Nephron progenitor cell (in vitro differentiated cells): ENCODE measurements around the gene IMP3.

ENCODE experiments used
- DNase-seq: peaks from one replicate; pipeline ENCODE4 v3.0.0; 2021
- H3K27ac Mint-ChIP-seq: 2 replicates; pipeline ENCODE4 v1.8.0; 2021; ENCODE audit warnings: mild to moderate bottlenecking, moderate library complexity, mixed read lengths
- H3K27me3 Mint-ChIP-seq: 2 replicates; pipeline ENCODE4 v1.8.0; 2021; ENCODE audit warnings: mild to moderate bottlenecking, low read depth, mixed read lengths; ENCODE audit not compliant: poor library complexity
- H3K36me3 Mint-ChIP-seq: 2 replicates; pipeline ENCODE4 v1.8.0; 2021; ENCODE audit warnings: low read depth, mixed read lengths
- H3K4me1 Mint-ChIP-seq: 2 replicates; pipeline ENCODE4 v1.8.0; 2021; ENCODE audit warnings: mixed read lengths
- H3K4me3 Mint-ChIP-seq: 2 replicates; pipeline ENCODE4 v1.8.0; 2021; ENCODE audit warnings: mild to moderate bottlenecking, moderate library complexity, mixed read lengths
- H3K9me3 Mint-ChIP-seq: 2 replicates; pipeline ENCODE4 v1.8.0; 2021; ENCODE audit warnings: mild to moderate bottlenecking, moderate library complexity, mixed read lengths
- CTCF ChIP-seq: fragments of 200-600 bp; sonication (generic); IDR thresholded peaks from 2 replicates; pipeline ENCODE4 v1.5.0; 2021; ENCODE audit warnings: antibody characterized with exemption

Gene IMP3

DNA sequence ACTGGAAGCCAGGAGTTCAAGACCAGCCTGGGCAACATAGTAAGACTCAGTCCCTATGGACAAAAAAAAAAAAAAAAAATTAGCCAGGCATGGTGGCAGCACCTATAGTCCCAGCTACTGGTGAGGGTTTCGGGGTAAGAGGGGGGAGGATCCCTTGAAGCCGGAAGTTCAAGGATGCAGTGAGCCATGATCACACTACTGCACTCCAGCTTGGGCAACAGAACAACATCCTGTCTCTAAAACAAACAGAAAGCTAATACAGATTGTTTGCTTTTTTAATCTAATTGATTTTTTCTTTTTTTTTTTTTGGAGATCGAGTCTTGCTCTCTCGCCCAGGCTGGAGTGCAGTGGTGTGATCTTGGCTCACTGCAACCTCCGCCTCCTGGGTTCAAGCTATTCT is 1.6 kb upstream of the IMP3 start:
- no peak for DNase-seq
- no peak overlapping the region for H3K4me3 Mint-ChIP-seq
- H3K36me3 Mint-ChIP-seq: no peaks in the 10 kb centered on the region
- no peaks in the 10 kb centered on the region for H3K9me3 Mint-ChIP-seq
- H3K27me3 Mint-ChIP-seq: peaks cover 21% of the 10 kb centered on the region
- peaks cover 47% of the 10 kb centered on the region for H3K4me1 Mint-ChIP-seq
- H3K27ac Mint-ChIP-seq: no peak overlapping the region
- no peak for TF ChIP-seq CTCF

GRCh38 chr15:75641179-75641503 is 1.1 kb upstream of the IMP3 start:
- no peak for TF ChIP-seq CTCF
- DNase-seq: no peak
- peak overlapping the region; percentile 89 for H3K4me3 Mint-ChIP-seq
- H3K27ac Mint-ChIP-seq: no peak overlapping the region
- no peaks in the 10 kb centered on the region for H3K9me3 Mint-ChIP-seq
- H3K4me1 Mint-ChIP-seq: peaks cover 44% of the 10 kb centered on the region
- H3K27me3 Mint-ChIP-seq: peaks cover 16% of the 10 kb centered on the region
- H3K36me3 Mint-ChIP-seq: no peaks in the 10 kb centered on the region

GRCh38 chr15:75640483-75641178 is 607 bp upstream of the IMP3 start:
- no peak for TF ChIP-seq CTCF
- Mint-ChIP-seq H3K27ac (peak overlapping the region; percentile 59), H3K4me3 (peak overlapping the region; percentile 89), H3K27me3 (peaks cover 11% of the 10 kb centered on the region), H3K36me3 (no peaks in the 10 kb centered on the region), H3K9me3 (no peaks in the 10 kb centered on the region), H3K4me1 (peaks cover 44% of the 10 kb centered on the region)
- DNase-seq: no peak

DNA sequence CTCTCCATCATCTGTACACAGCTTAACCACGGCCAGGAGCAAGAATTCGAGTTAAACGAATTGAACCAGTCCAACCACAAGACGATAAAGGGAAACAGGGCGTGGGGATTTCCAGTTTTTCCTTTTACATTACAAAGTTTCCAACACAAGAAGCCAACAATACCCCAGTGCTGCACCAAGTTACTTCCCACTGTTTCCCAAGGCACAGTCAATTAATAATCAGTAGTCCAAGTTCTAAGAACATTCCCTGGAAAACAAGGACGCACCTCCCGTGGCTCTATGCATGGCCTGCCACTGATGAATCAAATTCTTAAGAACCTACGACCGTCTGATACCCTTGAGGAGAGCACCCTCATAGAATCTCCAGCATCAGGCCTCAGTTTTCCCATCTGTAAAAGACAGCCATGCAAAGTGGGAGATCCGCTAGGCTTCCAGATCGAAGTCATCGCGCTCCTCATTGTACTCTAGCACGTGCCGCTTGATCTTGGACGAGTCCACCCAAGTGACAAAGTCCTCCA is 774 bp downstream of the IMP3 start:
- Mint-ChIP-seq H3K4me1 (peaks cover 44% of the 10 kb centered on the region), H3K27me3 (peaks cover 2% of the 10 kb centered on the region), H3K27ac (peak overlapping the region; percentile 74), H3K9me3 (no peaks in the 10 kb centered on the region), H3K4me3 (peak overlapping the region; percentile 89), H3K36me3 (no peaks in the 10 kb centered on the region)
- TF ChIP-seq CTCF: no peak
- no peak for DNase-seq

DNA sequence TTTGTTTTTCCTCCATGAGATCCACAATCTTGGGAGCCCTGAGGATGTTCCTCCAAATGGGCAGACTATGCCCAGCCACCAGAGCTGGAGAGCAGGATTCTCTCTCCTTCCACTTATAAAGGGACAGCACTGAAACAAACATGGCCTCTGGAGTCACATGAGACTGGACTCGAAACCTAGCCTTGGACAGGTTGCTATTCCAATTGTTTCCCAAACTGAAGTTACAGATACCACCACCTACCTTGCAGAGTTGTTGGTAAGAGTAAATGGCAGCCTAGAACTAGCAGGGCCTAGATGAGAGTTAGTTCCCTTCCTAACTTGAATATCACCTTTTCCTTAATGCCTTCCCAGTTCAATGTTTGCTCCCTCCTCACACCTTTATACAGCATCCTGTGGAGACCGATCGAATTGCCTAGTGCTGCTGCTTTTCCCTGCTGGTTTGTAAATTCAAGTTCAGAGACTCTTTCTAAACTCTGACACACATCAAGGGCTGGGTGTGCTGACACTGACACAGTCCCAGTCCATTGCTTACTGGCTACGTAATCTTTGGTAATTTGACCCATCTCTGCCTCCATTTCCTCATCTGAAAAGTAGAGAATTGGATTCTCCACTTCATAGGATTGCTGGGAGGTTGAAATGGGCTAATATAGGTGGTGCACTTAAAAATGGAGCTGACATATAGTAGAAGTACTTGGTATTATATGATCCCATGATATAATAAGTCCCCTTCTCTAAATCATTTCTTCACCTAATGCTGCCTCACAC is 2.6 kb downstream of the IMP3 start:
- DNase-seq: no peak
- H3K4me1 Mint-ChIP-seq: peaks cover 41% of the 10 kb centered on the region
- no peaks in the 10 kb centered on the region for H3K27me3 Mint-ChIP-seq
- H3K9me3 Mint-ChIP-seq: no peaks in the 10 kb centered on the region
- no peaks in the 10 kb centered on the region for H3K36me3 Mint-ChIP-seq
- no peak for TF ChIP-seq CTCF
- H3K4me3 Mint-ChIP-seq: peak overlapping the region; percentile 89
- peak overlapping the region; percentile 83 for H3K27ac Mint-ChIP-seq
